ENCODE data around the gene FAM228A.

The FAM228A gene

DNA sequence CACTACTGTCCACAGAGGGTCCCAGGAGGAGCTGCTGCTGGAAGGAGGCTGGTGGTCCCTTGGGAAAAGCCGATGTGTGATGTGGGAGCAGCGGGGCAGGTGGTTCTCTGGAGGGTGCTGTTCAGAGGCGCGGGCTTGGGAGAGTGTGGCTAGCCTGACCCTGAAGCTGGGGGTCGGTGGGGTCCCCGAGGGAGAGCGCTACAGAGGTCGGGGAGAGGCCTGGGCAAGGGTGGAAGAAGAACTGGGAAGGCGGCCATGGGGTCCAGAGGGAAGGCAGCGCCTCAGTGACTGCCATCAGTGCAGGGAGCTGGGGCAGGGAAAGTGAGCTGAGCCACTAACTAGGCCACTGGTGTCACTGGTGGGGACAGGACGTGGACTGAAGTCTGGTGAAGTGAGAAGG is 32.5 kb downstream of the FAM228A start:
- no peak overlapping the region for H3K4me3 ChIP-seq (replicated peaks; ENCODE audit: low read depth, low read length)
- DNase-seq (ENCODE audit: extremely low read depth, low read depth), result no peak
- TF ChIP-seq, protein P1, sequence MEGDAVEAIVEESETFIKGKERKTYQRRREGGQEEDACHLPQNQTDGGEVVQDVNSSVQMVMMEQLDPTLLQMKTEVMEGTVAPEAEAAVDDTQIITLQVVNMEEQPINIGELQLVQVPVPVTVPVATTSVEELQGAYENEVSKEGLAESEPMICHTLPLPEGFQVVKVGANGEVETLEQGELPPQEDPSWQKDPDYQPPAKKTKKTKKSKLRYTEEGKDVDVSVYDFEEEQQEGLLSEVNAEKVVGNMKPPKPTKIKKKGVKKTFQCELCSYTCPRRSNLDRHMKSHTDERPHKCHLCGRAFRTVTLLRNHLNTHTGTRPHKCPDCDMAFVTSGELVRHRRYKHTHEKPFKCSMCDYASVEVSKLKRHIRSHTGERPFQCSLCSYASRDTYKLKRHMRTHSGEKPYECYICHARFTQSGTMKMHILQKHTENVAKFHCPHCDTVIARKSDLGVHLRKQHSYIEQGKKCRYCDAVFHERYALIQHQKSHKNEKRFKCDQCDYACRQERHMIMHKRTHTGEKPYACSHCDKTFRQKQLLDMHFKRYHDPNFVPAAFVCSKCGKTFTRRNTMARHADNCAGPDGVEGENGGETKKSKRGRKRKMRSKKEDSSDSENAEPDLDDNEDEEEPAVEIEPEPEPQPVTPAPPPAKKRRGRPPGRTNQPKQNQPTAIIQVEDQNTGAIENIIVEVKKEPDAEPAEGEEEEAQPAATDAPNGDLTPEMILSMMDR (IDR thresholded peaks at IDR 0.05; ENCODE audit: low read depth, low read length, missing control alignments), result no peak

DNA sequence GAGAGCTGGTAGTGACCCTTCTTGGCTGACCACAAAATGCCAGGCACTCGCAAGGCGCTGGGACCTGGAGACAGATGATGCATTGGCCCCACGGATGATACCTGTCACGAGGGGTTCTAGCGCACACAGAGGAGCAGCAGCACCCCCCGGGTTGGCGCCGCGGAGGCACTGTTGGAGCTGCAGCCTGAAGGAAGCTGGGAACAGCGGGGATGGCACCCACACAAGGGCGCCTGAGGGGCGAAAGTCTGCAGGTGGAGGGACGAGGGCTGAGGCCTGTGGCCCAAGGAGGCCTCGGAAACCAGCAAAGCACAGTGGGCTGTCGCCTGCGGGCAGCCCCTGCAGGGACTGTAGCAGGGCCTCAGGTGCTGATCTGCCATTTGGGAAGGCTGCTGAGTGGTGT is 33.6 kb downstream of the FAM228A start:
- TF ChIP-seq, protein P1 (IDR thresholded peaks at IDR 0.05; ENCODE audit: low read depth, low read length, missing control alignments), result no peak
- DNase-seq (ENCODE audit: extremely low read depth, low read depth), result no peak
- no peak overlapping the region for H3K4me3 ChIP-seq (replicated peaks; ENCODE audit: low read depth, low read length)

DNA sequence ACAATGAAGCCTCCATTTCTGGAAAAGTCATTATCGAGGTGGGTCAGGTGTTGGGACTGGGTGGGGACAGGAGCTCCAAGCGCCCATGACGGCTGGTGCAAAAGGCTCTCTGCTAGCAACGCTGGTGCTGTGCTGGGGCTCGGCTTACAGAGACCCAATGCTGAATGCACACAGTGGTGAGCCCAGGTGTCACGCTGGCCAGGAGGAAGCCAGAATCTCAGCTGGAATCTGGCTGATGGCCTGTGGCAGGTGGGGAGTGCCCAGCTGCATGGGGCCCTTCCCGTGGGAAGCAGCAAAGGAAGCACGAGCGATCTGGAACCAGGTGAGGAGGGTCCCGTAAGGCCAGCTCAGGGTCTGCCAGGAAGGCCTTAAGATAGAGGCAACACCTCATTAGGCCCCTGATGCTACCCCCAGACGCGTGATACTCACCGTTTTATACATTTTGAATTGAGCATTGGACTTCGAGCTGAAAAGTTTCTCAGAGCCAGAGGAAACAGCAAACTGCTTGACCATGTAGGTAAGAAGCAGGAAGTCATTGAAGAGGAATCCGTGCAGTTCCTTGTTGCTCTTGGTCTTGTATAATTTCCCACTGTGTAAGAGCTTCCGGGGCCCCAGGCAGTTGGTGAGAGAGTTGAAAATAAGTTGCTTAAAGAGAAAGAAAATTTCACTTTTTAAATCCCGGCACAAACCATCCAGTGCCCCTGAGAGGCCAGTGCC is 34.7 kb downstream of the FAM228A start:
- no peak overlapping the region for H3K4me3 ChIP-seq (replicated peaks; ENCODE audit: low read depth, low read length)
- no peak for DNase-seq (ENCODE audit: extremely low read depth, low read depth)
- TF ChIP-seq, protein P1 (IDR thresholded peaks at IDR 0.05; ENCODE audit: low read depth, low read length, missing control alignments), result no peak

DNA sequence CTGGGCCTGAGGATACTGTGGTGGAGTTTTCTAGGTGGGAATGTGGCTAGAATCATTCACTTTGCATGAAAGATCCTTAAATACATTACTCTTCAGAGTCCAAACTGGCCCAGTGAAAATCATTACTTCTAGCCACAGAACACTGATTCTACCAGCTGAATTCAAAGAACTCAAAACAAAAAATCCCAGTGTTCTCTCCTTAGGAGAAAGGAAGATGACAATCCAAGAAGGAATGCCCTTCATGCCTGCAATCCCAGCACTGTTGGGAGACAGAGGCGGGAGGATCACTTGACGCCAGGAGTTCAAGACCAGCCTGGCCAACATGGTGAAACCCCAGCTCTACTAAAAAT is 35.2 kb downstream of the FAM228A start:
- TF ChIP-seq, protein P1 (IDR thresholded peaks at IDR 0.05; ENCODE audit: low read depth, low read length, missing control alignments), result no peak
- H3K4me3 ChIP-seq (replicated peaks; ENCODE audit: low read depth, low read length), result no peak overlapping the region

DNA sequence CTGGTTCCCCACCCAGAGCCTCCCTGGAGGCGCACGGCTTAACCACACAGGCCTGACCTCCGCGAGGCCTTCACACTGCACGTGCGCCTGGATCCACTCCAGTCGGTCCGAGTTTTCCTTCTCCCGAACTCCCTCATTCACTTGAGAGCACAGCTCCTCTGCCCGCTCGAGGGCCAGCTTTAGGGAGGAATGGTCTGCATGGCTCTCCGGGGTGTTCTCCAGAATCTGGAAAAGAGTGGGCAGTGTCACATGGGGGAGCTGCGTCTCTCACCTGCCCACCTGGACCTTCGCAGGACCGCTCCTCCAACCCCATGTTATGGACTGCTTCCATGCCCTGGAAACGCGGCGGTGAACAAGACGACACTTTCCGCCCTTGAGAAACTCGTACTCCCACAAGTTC is 35.9 kb downstream of the FAM228A start:
- no peak overlapping the region for H3K4me3 ChIP-seq (replicated peaks; ENCODE audit: low read depth, low read length)
- no peak for DNase-seq (ENCODE audit: extremely low read depth, low read depth)
- TF ChIP-seq, protein P1 (IDR thresholded peaks at IDR 0.05; ENCODE audit: low read depth, low read length, missing control alignments), result no peak

More for the DNA sequence above, 35.2 kb downstream of the FAM228A start:
- DNase-seq (ENCODE audit: extremely low read depth, low read depth), result no peak

DNA sequence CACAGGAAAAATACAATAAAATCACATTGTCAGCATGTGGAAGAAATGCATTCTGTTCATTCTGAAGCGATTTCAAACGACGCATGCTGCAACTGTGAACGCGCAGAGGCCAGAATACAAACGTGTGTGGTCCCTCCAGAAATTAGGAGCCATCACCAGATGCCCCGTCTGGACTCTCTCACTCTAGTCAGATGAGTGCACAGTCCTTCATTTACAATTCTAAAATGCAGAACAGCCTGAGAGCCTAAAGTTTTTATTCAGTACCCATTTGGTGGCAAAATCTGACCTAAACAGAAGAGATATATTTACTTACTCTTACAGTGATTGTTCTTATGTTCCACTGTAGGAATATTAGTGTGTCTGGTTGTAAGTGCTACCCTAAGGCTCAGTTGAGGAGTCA is 36.6 kb downstream of the FAM228A start:
- TF ChIP-seq, protein P1 (IDR thresholded peaks at IDR 0.05; ENCODE audit: low read depth, low read length, missing control alignments), result no peak
- DNase-seq (ENCODE audit: extremely low read depth, low read depth), result no peak
- H3K4me3 ChIP-seq (replicated peaks; ENCODE audit: low read depth, low read length), result no peak overlapping the region

DNA sequence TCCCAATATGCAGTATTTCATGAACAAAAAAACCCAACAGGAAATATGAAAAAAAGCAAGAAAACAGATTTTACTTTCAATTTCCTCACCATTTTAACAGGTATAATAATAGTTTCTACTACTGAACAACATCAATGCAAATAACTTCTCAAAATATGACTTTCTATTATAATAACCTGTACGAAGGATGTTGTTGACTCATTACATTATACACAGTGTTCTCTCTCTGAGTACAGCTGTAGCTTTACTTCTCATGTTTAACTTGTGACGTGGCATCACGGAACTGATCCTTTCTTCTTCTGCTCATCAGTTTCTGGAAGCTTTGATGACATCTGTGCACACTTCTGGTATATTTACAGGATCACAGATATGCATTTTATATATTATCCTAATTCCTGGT is 40.0 kb downstream of the FAM228A start:
- no peak overlapping the region for H3K4me3 ChIP-seq (replicated peaks; ENCODE audit: low read depth, low read length)
- DNase-seq (ENCODE audit: extremely low read depth, low read depth), result no peak
- TF ChIP-seq, protein P1 (IDR thresholded peaks at IDR 0.05; ENCODE audit: low read depth, low read length, missing control alignments), result no peak

All from HFF-Myc (cell line).